ENCODE results near the gene ZFPL1. TPM values are rescaled to one million over a fixed set of nuclear protein-coding genes. Genes with fewer than 3 reads are reported as not detected.
A peak's percentile ranks its signal among the peaks of the same experiment; 100 is the strongest.

Gene ZFPL1
- total and polyA plus RNA-seq, 9 of the 15 experiments (the other 6 are each of a cell fraction or from before 2014, with no cell fraction given), result 3.7 to 37.5 (median 22.7) TPM

GRCh38 chr11:65095427-65095826 lies 11.4 kb downstream of the ZFPL1 start:
- FAIRE-seq (no peak), DNase-seq (ENCODE audit: extremely low read depth in 1 of 4, low spot score in 3 of 4) (no peak), ATAC-seq (no peak)
- Histone ChIP-seq H2AFZ (ENCODE audit: low read depth, low read length) (peak overlapping the region; percentile 100), H3K4me2 (ENCODE audit: insufficient read depth, low read length) (peak overlapping the region; percentile 80), H4K20me1 (replicated peaks; ENCODE audit: control insufficient read depth, insufficient read depth, low read length) (no peaks in the 10 kb centered on the region), H3K36me3 (ENCODE audit: control insufficient read depth, insufficient read depth, low read length) (peaks cover 13% of the 10 kb centered on the region; the same call in 1 of the 3 replicates), H3K9me1 (ENCODE audit: control insufficient read depth, insufficient read depth, low read length) (no peaks in the 10 kb centered on the region), H3K9ac (ENCODE audit: insufficient read depth in 1 of 2, low read depth in 2 of 2, low read length in 2 of 2) (peak overlapping the region; percentile 75 to 90), H3K27ac (ENCODE audit: extremely low read depth, low read depth, low read length) (peak overlapping the region; percentile 81), H3K9me3 (replicated peaks; ENCODE audit: control insufficient read depth, insufficient read depth, low read depth, low read length) (no peaks in the 10 kb centered on the region), H3K4me3 (peak overlapping the region; percentile 78), H3K79me2 (ENCODE audit: control insufficient read depth, insufficient read depth, low read length) (peaks cover 16% of the 10 kb centered on the region), H3K27me3 (ENCODE audit: control insufficient read depth in 2 of 2, insufficient read depth in 2 of 2, low read length in 2 of 2) (no peaks in the 10 kb centered on the region), H3K4me1 (replicated peaks in 1 of 2; ENCODE audit: control insufficient read depth in 2 of 2, insufficient read depth in 2 of 2, low read length in 2 of 2) (peaks cover 11 to 14% of the 10 kb centered on the region in 2 experiments; a peak in 4 of 5 replicates)
- peak; percentile 20; the same call in 1 of the 2 replicates for TF ChIP-seq ZNF589 (CRISPR knock-in tag; IDR thresholded peaks at IDR 0.05; ENCODE audit: low read depth)
- TF ChIP-seq THRAP3 (IDR thresholded peaks at IDR 0.05; ENCODE audit: borderline replicate concordance), result no peak
- 79% methylated on average over 14 of the region's 22 CpGs for WGBS (ENCODE audit: insufficient coverage, low coverage, missing lambda C conversion rate)
- POLR2A ChIA-PET, result interaction anchor here (0.6 to 8.4 kb wide), 8 partner anchors 8 to 732 kb away, joined by 3 to 92 read pairs (median 3); partner anchors contain the start of genes SPDYC and TM7SF2
- no TSS peak for BruUV-seq (replicated peaks)
- intact Hi-C loops (cut with micrococcal nuclease) (no loop called here), in situ Hi-C loops (cut with MboI) (no loop called here)
- CTCF ChIA-PET (ENCODE audit: low intra/inter-chr PET ratio), result no interaction called here

GRCh38 chr11:65095974-65096806 lies 12.2 kb downstream of the ZFPL1 start, which contains the start of gene VPS51:
TSS of gene VPS51 (plus strand) at chr11:65096214. CDS start at chr11:65096251, 37 bp downstream.
- peak within 1 kb of the TSS; percentile 81 for H3K27ac ChIP-seq (ENCODE audit: extremely low read depth, low read depth, low read length)
- peaks cover 16% of the 10 kb centered on the region for H3K79me2 ChIP-seq (ENCODE audit: control insufficient read depth, insufficient read depth, low read length)
- BruUV-seq (replicated peaks), result TSS peak; percentile 62
- DNase-seq (ENCODE audit: extremely low read depth in 1 of 4, low spot score in 3 of 4), result peak; percentile 93 to 96 (median 94)
- no peaks in the 10 kb centered on the region for H3K9me1 ChIP-seq (ENCODE audit: control insufficient read depth, insufficient read depth, low read length)
- H2AFZ ChIP-seq (ENCODE audit: low read depth, low read length), result peak within 1 kb of the TSS; percentile 100
- peak within 1 kb of the TSS; percentile 75 to 90 for H3K9ac ChIP-seq (ENCODE audit: insufficient read depth in 1 of 2, low read depth in 2 of 2, low read length in 2 of 2)
- H3K36me3 ChIP-seq (ENCODE audit: control insufficient read depth, insufficient read depth, low read length), result peaks cover 16% of the 10 kb centered on the region; the same call in 2 of the 3 replicates
- H3K4me3 ChIP-seq, result peak within 1 kb of the TSS; percentile 78
- peaks cover 11 to 14% of the 10 kb centered on the region in 2 experiments; a peak in 4 of 5 replicates for H3K4me1 ChIP-seq (replicated peaks in 1 of 2; ENCODE audit: control insufficient read depth in 2 of 2, insufficient read depth in 2 of 2, low read length in 2 of 2)
- ChIA-PET CTCF (ENCODE audit: low intra/inter-chr PET ratio) (interaction anchor here (1.1 kb wide), 1 partner anchor 83 kb away, joined by 3 read pairs; no protein-coding TSS in a partner anchor), POLR2A (interaction anchor here (0.5 to 8.4 kb wide), 11 partner anchors 8 to 733 kb away, joined by 3 to 92 read pairs (median 4); partner anchors contain the start of genes ARL2, CDC42BPG, TM7SF2 and ZNHIT2)
- H3K27me3 ChIP-seq (ENCODE audit: control insufficient read depth in 2 of 2, insufficient read depth in 2 of 2, low read length in 2 of 2), result no peaks in the 10 kb centered on the region
- H3K4me2 ChIP-seq (ENCODE audit: insufficient read depth, low read length), result peak within 1 kb of the TSS; percentile 80
- in situ Hi-C loops (cut with MboI) (no loop called here), intact Hi-C loops (cut with micrococcal nuclease) (no loop called here)
- peak; percentile 100 for ATAC-seq
- H4K20me1 ChIP-seq (replicated peaks; ENCODE audit: control insufficient read depth, insufficient read depth, low read length), result no peaks in the 10 kb centered on the region
- peak; percentile 99 for FAIRE-seq
- 0% methylated on average over 17 of the region's 52 CpGs for WGBS (ENCODE audit: insufficient coverage, low coverage, missing lambda C conversion rate)
- no peaks in the 10 kb centered on the region for H3K9me3 ChIP-seq (replicated peaks; ENCODE audit: control insufficient read depth, insufficient read depth, low read depth, low read length)
- 0 out of 2 replicates have a peak, but pooled peaks have one; percentile 16 for TF ChIP-seq TAL1 (IDR thresholded peaks at IDR 0.05)
- peak; percentile 24; the same call in 1 of the 2 replicates for TF ChIP-seq CBFA2T3 (IDR thresholded peaks at IDR 0.05)
- TF ChIP-seq DMBX1 (CRISPR knock-in tag; IDR thresholded peaks at IDR 0.05; ENCODE audit: borderline replicate concordance), result peak; percentile 82
- 0 out of 2 replicates have a peak, but pooled peaks have one; percentile 30 for TF ChIP-seq GATAD2A (IDR thresholded peaks at IDR 0.05)
- peak; percentile 71 for TF ChIP-seq HMGN3 (IDR thresholded peaks at IDR 0.05; ENCODE audit: borderline replicate concordance, extremely low read depth, insufficient read length, low read depth, low read length)
- peak in 1 of 2 experiments; percentile 85; a peak in 2 of 4 replicates for TF ChIP-seq RCOR1 (IDR thresholded peaks at IDR 0.05; ENCODE audit: borderline replicate concordance in 1 of 2, low read depth in 2 of 2, low read length in 2 of 2)
- TF ChIP-seq POLR2B (IDR thresholded peaks at IDR 0.05; ENCODE audit: low read depth, partially characterized antibody), result peak; percentile 93
- 0 out of 2 replicates have a peak, but pooled peaks have one; percentile 37 for TF ChIP-seq RUNX1 (IDR thresholded peaks at IDR 0.05; ENCODE audit: low read depth)
- peak; percentile 55 for TF ChIP-seq TEAD4 (IDR thresholded peaks at IDR 0.05; ENCODE audit: low read length)
- TF ChIP-seq TEAD4 (CRISPR knock-in tag; IDR thresholded peaks at IDR 0.05; ENCODE audit: borderline replicate concordance), result no peak
- TF ChIP-seq ZBTB5 (IDR thresholded peaks at IDR 0.05), result no peak

Measured in K562 (cell line).